Ishikawa (cell line): ENCODE data around the gene ASB10.

Experiments used
- CREB1 ChIP-seq: IDR thresholded peaks from 2 replicates; pipeline ENCODE4 v1.6.1; 2012; ENCODE audit warnings: low read depth
- EGR1 ChIP-seq: IDR thresholded peaks from 2 replicates; pipeline ENCODE4 v1.6.1; 2012
- EP300 ChIP-seq: IDR thresholded peaks from 2 replicates; pipeline ENCODE4 v1.6.1; 2012; ENCODE audit warnings: borderline replicate concordance
- FOXM1 ChIP-seq: IDR thresholded peaks from 2 replicates; pipeline ENCODE4 v1.6.1; 2012; ENCODE audit warnings: low read depth, borderline replicate concordance
- RAD21 ChIP-seq: IDR thresholded peaks from 2 replicates; pipeline ENCODE4 v1.6.1; 2012; ENCODE audit warnings: low read depth
- TAF1 ChIP-seq: IDR thresholded peaks from 2 replicates; pipeline ENCODE4 v1.6.1; 2012; ENCODE audit warnings: low read depth, mild to moderate bottlenecking
- YY1 ChIP-seq: IDR thresholded peaks from 2 replicates; pipeline ENCODE4 v1.6.1; 2012; ENCODE audit warnings: low read depth
- ZBTB7A ChIP-seq: IDR thresholded peaks from 2 replicates; pipeline ENCODE4 v1.6.1; 2012; ENCODE audit warnings: low read depth
- TF ChIP-seq, protein P1 (sequence below): IDR thresholded peaks from 2 replicates; pipeline ENCODE4 v1.6.1; 2012
- TF ChIP-seq, protein P2 (sequence below): IDR thresholded peaks from 2 replicates; pipeline ENCODE4 v1.6.1; 2012; ENCODE audit warnings: low read depth, mild to moderate bottlenecking
- TF ChIP-seq, protein P3 (sequence below): IDR thresholded peaks from 2 replicates; pipeline ENCODE4 v1.6.1; 2012

DNA sequence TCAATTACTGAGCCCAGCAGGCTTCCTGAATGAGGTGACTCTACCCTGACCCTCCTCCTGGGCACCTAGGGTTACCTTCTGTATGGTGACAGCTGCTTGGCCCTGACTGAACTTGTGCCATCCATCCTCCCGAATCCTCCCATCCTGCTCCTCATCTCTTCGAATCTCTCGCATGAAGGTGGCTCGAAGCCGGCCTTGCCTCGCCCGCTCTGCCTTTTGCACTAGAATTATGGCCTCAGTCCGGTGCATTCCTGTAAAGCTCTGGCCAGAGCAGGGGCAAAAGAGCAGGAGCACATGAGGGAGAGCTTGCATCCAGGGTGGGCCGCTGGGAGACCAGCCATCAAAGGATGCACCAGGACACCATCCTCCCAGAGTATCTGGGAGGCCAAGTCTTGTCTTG, 15.8 kb upstream of the ASB10 start:
- TF ChIP-seq YY1, result no peak
- TF ChIP-seq, protein P1, sequence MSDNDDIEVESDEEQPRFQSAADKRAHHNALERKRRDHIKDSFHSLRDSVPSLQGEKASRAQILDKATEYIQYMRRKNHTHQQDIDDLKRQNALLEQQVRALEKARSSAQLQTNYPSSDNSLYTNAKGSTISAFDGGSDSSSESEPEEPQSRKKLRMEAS, result no peak
- TF ChIP-seq RAD21, result no peak
- no peak for TF ChIP-seq FOXM1
- no peak for TF ChIP-seq EP300
- TF ChIP-seq, protein P2, sequence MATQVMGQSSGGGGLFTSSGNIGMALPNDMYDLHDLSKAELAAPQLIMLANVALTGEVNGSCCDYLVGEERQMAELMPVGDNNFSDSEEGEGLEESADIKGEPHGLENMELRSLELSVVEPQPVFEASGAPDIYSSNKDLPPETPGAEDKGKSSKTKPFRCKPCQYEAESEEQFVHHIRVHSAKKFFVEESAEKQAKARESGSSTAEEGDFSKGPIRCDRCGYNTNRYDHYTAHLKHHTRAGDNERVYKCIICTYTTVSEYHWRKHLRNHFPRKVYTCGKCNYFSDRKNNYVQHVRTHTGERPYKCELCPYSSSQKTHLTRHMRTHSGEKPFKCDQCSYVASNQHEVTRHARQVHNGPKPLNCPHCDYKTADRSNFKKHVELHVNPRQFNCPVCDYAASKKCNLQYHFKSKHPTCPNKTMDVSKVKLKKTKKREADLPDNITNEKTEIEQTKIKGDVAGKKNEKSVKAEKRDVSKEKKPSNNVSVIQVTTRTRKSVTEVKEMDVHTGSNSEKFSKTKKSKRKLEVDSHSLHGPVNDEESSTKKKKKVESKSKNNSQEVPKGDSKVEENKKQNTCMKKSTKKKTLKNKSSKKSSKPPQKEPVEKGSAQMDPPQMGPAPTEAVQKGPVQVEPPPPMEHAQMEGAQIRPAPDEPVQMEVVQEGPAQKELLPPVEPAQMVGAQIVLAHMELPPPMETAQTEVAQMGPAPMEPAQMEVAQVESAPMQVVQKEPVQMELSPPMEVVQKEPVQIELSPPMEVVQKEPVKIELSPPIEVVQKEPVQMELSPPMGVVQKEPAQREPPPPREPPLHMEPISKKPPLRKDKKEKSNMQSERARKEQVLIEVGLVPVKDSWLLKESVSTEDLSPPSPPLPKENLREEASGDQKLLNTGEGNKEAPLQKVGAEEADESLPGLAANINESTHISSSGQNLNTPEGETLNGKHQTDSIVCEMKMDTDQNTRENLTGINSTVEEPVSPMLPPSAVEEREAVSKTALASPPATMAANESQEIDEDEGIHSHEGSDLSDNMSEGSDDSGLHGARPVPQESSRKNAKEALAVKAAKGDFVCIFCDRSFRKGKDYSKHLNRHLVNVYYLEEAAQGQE, result no peak
- TF ChIP-seq TAF1, result no peak
- no peak for TF ChIP-seq CREB1
- no peak for TF ChIP-seq EGR1
- TF ChIP-seq ZBTB7A, result no peak
- TF ChIP-seq, protein P3, sequence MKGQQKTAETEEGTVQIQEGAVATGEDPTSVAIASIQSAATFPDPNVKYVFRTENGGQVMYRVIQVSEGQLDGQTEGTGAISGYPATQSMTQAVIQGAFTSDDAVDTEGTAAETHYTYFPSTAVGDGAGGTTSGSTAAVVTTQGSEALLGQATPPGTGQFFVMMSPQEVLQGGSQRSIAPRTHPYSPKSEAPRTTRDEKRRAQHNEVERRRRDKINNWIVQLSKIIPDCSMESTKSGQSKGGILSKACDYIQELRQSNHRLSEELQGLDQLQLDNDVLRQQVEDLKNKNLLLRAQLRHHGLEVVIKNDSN, result no peak
